Measurements from ENCODE around the gene TCP11L2. TPM values are rescaled to one million over a fixed set of nuclear protein-coding genes. Genes with fewer than 3 reads are reported as not detected.

Gene TCP11L2
- total RNA-seq, 2 experiments from 2014 or later = 139 to 144 TPM

DNA sequence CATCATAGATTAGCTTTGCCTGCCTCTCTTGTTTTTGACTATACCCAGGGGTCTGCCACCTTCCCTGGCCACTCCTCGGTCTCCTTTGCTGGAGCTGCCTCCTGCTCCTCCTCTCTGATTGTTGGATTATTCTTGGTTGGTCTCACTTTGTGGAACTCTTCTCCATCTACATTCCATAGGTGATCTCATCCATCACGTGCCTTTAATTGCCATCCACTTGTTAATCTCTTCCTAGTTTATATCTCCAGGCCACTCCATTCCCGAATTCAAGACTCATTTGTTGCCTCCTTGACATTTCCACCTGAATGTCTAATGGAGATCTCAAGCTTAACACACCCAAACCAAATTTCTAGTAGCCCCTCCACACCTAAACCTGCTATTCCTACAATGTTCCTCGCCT lies 60.4 kb downstream of the TCP11L2 start:
- CTCF ChIA-PET = no interaction called here
- peaks cover 12% of the 10 kb centered on the region for H3K36me3 ChIP-seq (ENCODE audit: insufficient read depth, low read length)
- Mint-ChIP-seq H3K4me3 (no peak overlapping the region), H3K36me3 (ENCODE audit: low read depth) (peaks cover 42% of the 10 kb centered on the region), H3K27ac (no peak overlapping the region), H3K4me1 (ENCODE audit: low read depth) (peaks cover 9% of the 10 kb centered on the region), H3K27me3 (no peaks in the 10 kb centered on the region), H3K9me3 (no peaks in the 10 kb centered on the region)
- H3K27me3 ChIP-seq (ENCODE audit: control insufficient read depth in 1 of 2, insufficient read depth in 2 of 2, low read length in 2 of 2) = no peaks in the 10 kb centered on the region
- POLR2A ChIA-PET = interaction anchor here (1.6 kb wide), 1 partner anchor 61 kb away, joined by 4 read pairs; the partner anchor contains the start of gene TCP11L2
- peaks cover 11% of the 10 kb centered on the region for H3K4me1 ChIP-seq (ENCODE audit: insufficient read depth, low read length)
- TF ChIP-seq, protein P1, sequence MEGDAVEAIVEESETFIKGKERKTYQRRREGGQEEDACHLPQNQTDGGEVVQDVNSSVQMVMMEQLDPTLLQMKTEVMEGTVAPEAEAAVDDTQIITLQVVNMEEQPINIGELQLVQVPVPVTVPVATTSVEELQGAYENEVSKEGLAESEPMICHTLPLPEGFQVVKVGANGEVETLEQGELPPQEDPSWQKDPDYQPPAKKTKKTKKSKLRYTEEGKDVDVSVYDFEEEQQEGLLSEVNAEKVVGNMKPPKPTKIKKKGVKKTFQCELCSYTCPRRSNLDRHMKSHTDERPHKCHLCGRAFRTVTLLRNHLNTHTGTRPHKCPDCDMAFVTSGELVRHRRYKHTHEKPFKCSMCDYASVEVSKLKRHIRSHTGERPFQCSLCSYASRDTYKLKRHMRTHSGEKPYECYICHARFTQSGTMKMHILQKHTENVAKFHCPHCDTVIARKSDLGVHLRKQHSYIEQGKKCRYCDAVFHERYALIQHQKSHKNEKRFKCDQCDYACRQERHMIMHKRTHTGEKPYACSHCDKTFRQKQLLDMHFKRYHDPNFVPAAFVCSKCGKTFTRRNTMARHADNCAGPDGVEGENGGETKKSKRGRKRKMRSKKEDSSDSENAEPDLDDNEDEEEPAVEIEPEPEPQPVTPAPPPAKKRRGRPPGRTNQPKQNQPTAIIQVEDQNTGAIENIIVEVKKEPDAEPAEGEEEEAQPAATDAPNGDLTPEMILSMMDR (IDR thresholded peaks at IDR 0.05) = no peak
- intact Hi-C loops (cut with DNase I, micrococcal nuclease) = loop anchor here in 1 of 2 experiments (2.0 kb wide), 1 partner anchor 18 kb away; no protein-coding TSS in a partner anchor
- H3K9me3 ChIP-seq (ENCODE audit: control insufficient read depth in 1 of 2, insufficient read depth in 1 of 2, low read length in 2 of 2) = no peaks in the 10 kb centered on the region
- no peak overlapping the region for H3K27ac ChIP-seq (ENCODE audit: low read depth in 1 of 2, low read length in 2 of 2)
- no peak for DNase-seq
- ATAC-seq (ENCODE audit: poor library complexity) = no peak
- no peak overlapping the region for H3K4me3 ChIP-seq (ENCODE audit: low read length)

DNA sequence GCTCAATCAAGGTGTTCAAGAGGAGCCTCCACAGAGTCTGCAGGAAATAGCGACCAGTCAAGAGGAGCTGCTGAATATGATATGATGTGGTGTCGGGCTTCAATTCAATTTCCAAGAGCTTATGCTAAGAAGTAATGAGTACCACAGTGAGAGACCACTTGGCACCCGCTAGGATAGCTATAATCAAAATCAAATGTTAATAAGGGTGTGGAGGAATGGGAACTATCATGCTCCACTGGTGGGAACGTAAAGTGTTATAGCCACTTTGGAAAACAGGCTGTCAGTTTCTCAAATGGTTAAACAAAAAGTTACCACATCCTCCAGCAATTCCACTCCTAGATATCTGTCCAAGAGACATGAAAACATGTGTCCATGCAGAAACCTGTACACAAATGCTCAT lies 61.7 kb downstream of the TCP11L2 start:
- Histone ChIP-seq H3K9me3 (ENCODE audit: control insufficient read depth in 1 of 2, insufficient read depth in 1 of 2, low read length in 2 of 2) (no peaks in the 10 kb centered on the region), H3K27ac (ENCODE audit: low read depth in 1 of 2, low read length in 2 of 2) (no peak overlapping the region), H3K36me3 (ENCODE audit: insufficient read depth, low read length) (peaks cover 18% of the 10 kb centered on the region), H3K27me3 (ENCODE audit: control insufficient read depth in 1 of 2, insufficient read depth in 2 of 2, low read length in 2 of 2) (no peaks in the 10 kb centered on the region), H3K4me3 (ENCODE audit: low read length) (no peak overlapping the region), H3K4me1 (ENCODE audit: insufficient read depth, low read length) (no peaks in the 10 kb centered on the region)
- Mint-ChIP-seq H3K27me3 (no peaks in the 10 kb centered on the region), H3K9me3 (no peaks in the 10 kb centered on the region), H3K27ac (no peak overlapping the region), H3K4me1 (ENCODE audit: low read depth) (no peaks in the 10 kb centered on the region), H3K4me3 (no peak overlapping the region), H3K36me3 (ENCODE audit: low read depth) (peaks cover 52% of the 10 kb centered on the region)
- TF ChIP-seq, protein P1 (IDR thresholded peaks at IDR 0.05) = no peak
- DNase-seq (no peak), ATAC-seq (ENCODE audit: poor library complexity) (no peak)
- ChIA-PET CTCF (no interaction called here), POLR2A (no interaction called here)
- intact Hi-C loops (cut with DNase I, micrococcal nuclease) = no loop called here

DNA sequence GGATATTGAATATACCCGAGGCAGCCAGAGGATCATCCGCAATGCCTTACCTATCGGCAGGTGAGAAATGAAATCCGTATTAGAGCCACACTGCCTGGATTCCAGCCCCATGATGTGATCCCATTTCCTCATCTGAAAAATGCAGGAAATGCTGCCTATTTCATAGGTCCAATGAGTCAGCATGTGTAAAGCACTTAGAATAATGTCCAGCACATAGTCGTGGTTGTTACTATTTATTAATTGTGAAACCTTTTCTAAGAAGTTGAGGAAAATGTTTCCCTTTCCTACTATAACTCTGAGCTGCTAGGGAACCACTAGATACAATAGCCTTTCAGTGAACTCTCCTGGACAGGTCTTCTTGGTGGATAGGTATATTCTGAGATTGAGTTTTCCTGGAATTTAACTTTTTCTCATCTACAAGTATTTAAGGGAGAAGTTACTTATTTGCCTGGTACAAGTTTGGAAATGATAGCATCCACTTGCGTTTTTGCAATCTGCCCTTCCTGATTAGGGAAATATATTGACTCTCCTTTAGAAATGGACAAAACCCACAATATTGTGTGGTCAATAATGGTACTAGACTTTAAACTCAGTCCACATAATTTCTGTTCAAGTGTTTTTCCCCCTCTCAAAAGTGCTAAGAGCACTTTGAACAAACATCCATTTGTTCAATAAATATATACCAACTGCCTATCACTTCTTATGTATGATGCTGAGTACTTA lies 67.3 kb downstream of the TCP11L2 start:
- ATAC-seq (ENCODE audit: poor library complexity) (no peak), DNase-seq (no peak)
- Histone ChIP-seq H3K27ac (ENCODE audit: low read depth in 1 of 2, low read length in 2 of 2) (no peak overlapping the region), H3K9me3 (ENCODE audit: control insufficient read depth in 1 of 2, insufficient read depth in 1 of 2, low read length in 2 of 2) (peaks cover 0 to 6% of the 10 kb centered on the region in 2 experiments), H3K27me3 (ENCODE audit: control insufficient read depth in 1 of 2, insufficient read depth in 2 of 2, low read length in 2 of 2) (no peaks in the 10 kb centered on the region), H3K36me3 (ENCODE audit: insufficient read depth, low read length) (peaks cover 31% of the 10 kb centered on the region), H3K4me3 (ENCODE audit: low read length) (no peak overlapping the region), H3K4me1 (ENCODE audit: insufficient read depth, low read length) (no peaks in the 10 kb centered on the region)
- H3K36me3 Mint-ChIP-seq (ENCODE audit: low read depth) = peaks cover 85% of the 10 kb centered on the region
- H3K27ac Mint-ChIP-seq = no peak overlapping the region
- H3K4me3 Mint-ChIP-seq = no peak overlapping the region
- intact Hi-C loops (cut with DNase I, micrococcal nuclease) = no loop called here
- CTCF ChIA-PET = interaction anchor here (0.7 kb wide), 1 partner anchor 12 kb away, joined by 3 read pairs; the partner anchor contains the start of gene POLR3B
- no peaks in the 10 kb centered on the region for H3K27me3 Mint-ChIP-seq
- POLR2A ChIA-PET = interaction anchor here (1.1 kb wide), 1 partner anchor 12 kb away, joined by 3 read pairs; the partner anchor contains the start of gene POLR3B
- no peaks in the 10 kb centered on the region for H3K4me1 Mint-ChIP-seq (ENCODE audit: low read depth)
- no peaks in the 10 kb centered on the region for H3K9me3 Mint-ChIP-seq
- TF ChIP-seq, protein P1 (IDR thresholded peaks at IDR 0.05) = no peak

All from CD4-positive, alpha-beta T cell (primary cell).